HCT116 (cell line): ENCODE data around the gene ADGRE3.

Experiments
- EZH2 ChIP-seq: fragments of 200-600 bp; sonication (generic); IDR thresholded peaks from 2 replicates; pipeline ENCODE4 v1.6.1; 2017; ENCODE audit warnings: antibody characterized with exemption, mixed run types
- JUND ChIP-seq: IDR thresholded peaks from 2 replicates; pipeline ENCODE4 v1.6.1; 2012
- MAX ChIP-seq: IDR thresholded peaks from 2 replicates; pipeline ENCODE4 v1.6.1; 2012
- POLR2A ChIP-seq: IDR thresholded peaks from 2 replicates; pipeline ENCODE4 v1.7.0; 2011; ENCODE audit warnings: borderline replicate concordance; ENCODE audit not compliant: insufficient read depth, insufficient read length; ENCODE audit errors: extremely low read depth
- POLR2AphosphoS5 ChIP-seq: IDR thresholded peaks from 2 replicates; pipeline ENCODE4 v1.6.1; 2011; ENCODE audit warnings: mild to moderate bottlenecking, low read depth, low read length, moderate library complexity
- ZNF274 ChIP-seq: fragments of 200-500 bp; sonication (Bioruptor generic); IDR thresholded peaks from 2 replicates; pipeline ENCODE4 v1.6.1; 2014; ENCODE audit warnings: mild to moderate bottlenecking, low read depth, low read length, inconsistent platforms
- TF ChIP-seq, protein P1 (sequence below), 3 experiments: fragments of 200-600 bp in 1 of 3; sonication (generic) in 1 of 3; IDR thresholded peaks in 2 of 3; conservative IDR thresholded peaks in 1 of 3; 2 replicates each; pipeline ENCODE4 v1.5.1; 2012 to 2017; ENCODE audit warnings: low read depth in 2 of 3, low read length in 2 of 3, antibody characterized with exemption in 1 of 3, borderline replicate concordance in 1 of 3, control low read depth in 1 of 3, mild to moderate bottlenecking in 1 of 3, mixed read lengths in 1 of 3, mixed run types in 1 of 3, moderate library complexity in 1 of 3; ENCODE audit not compliant: insufficient read depth in 1 of 3

DNA sequence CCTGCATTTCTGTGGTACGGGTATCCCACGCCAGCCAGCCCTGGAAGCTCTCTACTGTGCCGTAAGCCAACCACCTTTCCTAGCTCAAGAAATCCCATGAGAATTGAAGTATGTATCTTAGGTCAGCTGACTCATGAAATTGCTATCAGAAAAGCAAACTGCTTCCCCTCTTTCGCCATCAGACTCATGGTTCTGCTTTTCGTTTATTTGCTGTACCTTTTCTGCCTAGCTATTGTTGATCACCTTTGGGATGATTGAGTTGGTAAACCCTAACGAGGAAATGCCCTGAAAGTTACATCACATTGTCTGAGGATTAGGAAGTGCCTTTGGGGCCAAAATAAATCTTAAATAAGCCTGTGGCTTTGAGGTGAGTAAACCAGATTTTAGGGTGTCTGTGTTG is at the start of gene ADGRE3:
- TF ChIP-seq, protein P1, sequence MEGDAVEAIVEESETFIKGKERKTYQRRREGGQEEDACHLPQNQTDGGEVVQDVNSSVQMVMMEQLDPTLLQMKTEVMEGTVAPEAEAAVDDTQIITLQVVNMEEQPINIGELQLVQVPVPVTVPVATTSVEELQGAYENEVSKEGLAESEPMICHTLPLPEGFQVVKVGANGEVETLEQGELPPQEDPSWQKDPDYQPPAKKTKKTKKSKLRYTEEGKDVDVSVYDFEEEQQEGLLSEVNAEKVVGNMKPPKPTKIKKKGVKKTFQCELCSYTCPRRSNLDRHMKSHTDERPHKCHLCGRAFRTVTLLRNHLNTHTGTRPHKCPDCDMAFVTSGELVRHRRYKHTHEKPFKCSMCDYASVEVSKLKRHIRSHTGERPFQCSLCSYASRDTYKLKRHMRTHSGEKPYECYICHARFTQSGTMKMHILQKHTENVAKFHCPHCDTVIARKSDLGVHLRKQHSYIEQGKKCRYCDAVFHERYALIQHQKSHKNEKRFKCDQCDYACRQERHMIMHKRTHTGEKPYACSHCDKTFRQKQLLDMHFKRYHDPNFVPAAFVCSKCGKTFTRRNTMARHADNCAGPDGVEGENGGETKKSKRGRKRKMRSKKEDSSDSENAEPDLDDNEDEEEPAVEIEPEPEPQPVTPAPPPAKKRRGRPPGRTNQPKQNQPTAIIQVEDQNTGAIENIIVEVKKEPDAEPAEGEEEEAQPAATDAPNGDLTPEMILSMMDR (IDR thresholded peaks at IDR 0.05 in 2 of 3, conservative IDR thresholded peaks at IDR 0.05 in 1 of 3; ENCODE audit: borderline replicate concordance in 1 of 3, insufficient read depth in 1 of 3, low read depth in 2 of 3, low read length in 2 of 3): no peak
- TF ChIP-seq JUND (no peak), MAX (no peak), ZNF274 (no peak), POLR2A (no peak), POLR2AphosphoS5 (no peak), EZH2 (no peak)
